GM12878 (cell line): ENCODE measurements around the gene USP38. TPM values are rescaled to one million over a fixed set of nuclear protein-coding genes. Genes with fewer than 3 reads are reported as not detected.

Experiments used
- ASH2L ChIP-seq: fragments of 300-600, 200-600 bp; sonication (generic); IDR thresholded peaks from 2 replicates; pipeline ENCODE4 v1.6.1; 2017; ENCODE audit warnings: low read depth, mild to moderate bottlenecking, borderline replicate concordance
- CTCF ChIP-seq, 3 experiments: IDR thresholded peaks in 2 of 3; conservative IDR thresholded peaks in 1 of 3; 2 replicates each; pipeline ENCODE4 v1.5.1; 2011; ENCODE audit warnings: low read depth in 3 of 3, low read length in 3 of 3, mild to moderate bottlenecking in 3 of 3, control low read depth in 2 of 3, moderate library complexity in 2 of 3, inconsistent platforms in 1 of 3, mixed read lengths in 1 of 3; ENCODE audit not compliant: control insufficient read depth in 2 of 3, insufficient read depth in 1 of 3; ENCODE audit errors: extremely low read depth in 1 of 3
- FOS ChIP-seq: IDR thresholded peaks from 3 replicates; pipeline ENCODE4 v1.6.1; 2011; ENCODE audit warnings: borderline replicate concordance; ENCODE audit not compliant: insufficient read length; ENCODE audit errors: extremely low read depth
- KAT2A ChIP-seq: conservative IDR thresholded peaks from 2 replicates; pipeline ENCODE4 v1.6.1; 2011; ENCODE audit warnings: low read depth, low read length; ENCODE audit not compliant: control insufficient read depth
- NFIC ChIP-seq: IDR thresholded peaks from 2 replicates; pipeline ENCODE4 v1.6.1; 2012; ENCODE audit warnings: low read depth, mild to moderate bottlenecking, inconsistent platforms, low read length, moderate library complexity
- NR2C2 ChIP-seq: IDR thresholded peaks from 2 replicates; pipeline ENCODE4 v1.6.1; 2011; ENCODE audit warnings: borderline replicate concordance, low read depth; ENCODE audit not compliant: control insufficient read depth, insufficient read length
- PAX8 ChIP-seq: fragments of 450-650 bp; IDR thresholded peaks from 2 replicates; pipeline ENCODE4 v1.6.1; 2017; ENCODE audit warnings: mild to moderate bottlenecking, moderate library complexity
- PBX3 ChIP-seq: IDR thresholded peaks from 2 replicates; pipeline ENCODE4 v1.6.1; 2011; ENCODE audit warnings: mild to moderate bottlenecking, low read depth, low read length, moderate library complexity; ENCODE audit not compliant: insufficient replicate concordance
- POLR2A ChIP-seq: IDR thresholded peaks from 2 replicates; pipeline ENCODE4 v1.6.1; 2011; ENCODE audit warnings: low read depth, mild to moderate bottlenecking, low read length
- POU2F2 ChIP-seq: IDR thresholded peaks from 3 replicates; pipeline ENCODE4 v1.6.1; 2011; ENCODE audit warnings: low read depth, mild to moderate bottlenecking, low read length, borderline replicate concordance
- RFX5 ChIP-seq: IDR thresholded peaks from 2 replicates; pipeline ENCODE4 v1.6.1; 2011; ENCODE audit warnings: low read depth, low read length, improper control_type of control experiment
- STAT3 ChIP-seq: IDR thresholded peaks from 2 replicates; pipeline ENCODE4 v1.6.1; 2011; ENCODE audit warnings: low read depth, low read length, improper control_type of control experiment
- SUPT20H ChIP-seq: IDR thresholded peaks from 2 replicates; pipeline ENCODE4 v1.6.1; 2011; ENCODE audit warnings: low read depth, mild to moderate bottlenecking, low read length, moderate library complexity, borderline replicate concordance; ENCODE audit not compliant: control insufficient read depth
- SUZ12 ChIP-seq: fragments of 200-600 bp; sonication (generic); IDR thresholded peaks from one replicate; pipeline ENCODE4 v1.6.1; 2018; ENCODE audit warnings: antibody characterized with exemption, mild to moderate bottlenecking; ENCODE audit not compliant: unreplicated experiment
- WRNIP1 ChIP-seq: IDR thresholded peaks from 2 replicates; pipeline ENCODE4 v1.6.1; 2011; ENCODE audit warnings: low read depth, low read length, improper control_type of control experiment, borderline replicate concordance
- YY1 ChIP-seq: IDR thresholded peaks from 2 replicates; pipeline ENCODE4 v1.6.1; 2011; ENCODE audit warnings: low read depth, mild to moderate bottlenecking, low read length
- ZNF384 ChIP-seq: IDR thresholded peaks from 2 replicates; pipeline ENCODE4 v1.6.1; 2012; ENCODE audit warnings: low read depth, mild to moderate bottlenecking, low read length, improper control_type of control experiment, borderline replicate concordance
- ZNF622 ChIP-seq: fragments of 450-650 bp; IDR thresholded peaks from 2 replicates; pipeline ENCODE4 v1.6.1; 2017; ENCODE audit warnings: mild to moderate bottlenecking, inconsistent platforms
- polyA plus RNA-seq, 11 experiments: library from polyadenylated mRNA; depleted of rRNA in 4 of 11; unstranded in 6 of 11; stranded (reverse) in 5 of 11; fragments of >200 nt; fragmentation: Nextera tagmentation in 4 of 11; fragmentation: Illumina TruSeq in 1 of 11; extraction: Ambion mirVana in 4 of 11; extraction: Trizol in 1 of 11; gene quantifications; 1 replicate in 1 of 11; 2 replicates in 10 of 11; pipeline versions ENCODE4 v1.2.1 to v1.2.3, GENCODE V29; 2011 to 2016; ENCODE audit warnings: inconsistent platforms in 2 of 11, missing spikeins in 2 of 11, low read depth in 1 of 11
- total RNA-seq, 4 experiments: library from RNA; depleted of rRNA in 3 of 4; stranded (reverse); fragments of >200 nt in 3 of 4; fragmentation: Illumina TruSeq in 1 of 4; extraction: Trizol in 1 of 4; gene quantifications; 2 replicates each; pipeline versions ENCODE4 v1.2.1 to v1.2.3, GENCODE V29; 2013 to 2021

The USP38 gene
- total and polyA plus RNA-seq, 10 of the 15 experiments (the other 5 are each of a cell fraction or from before 2014, with no cell fraction given) = 4.4 to 19.0 (median 14.7) TPM

GRCh38 chr4:143185253-143186107 is 763 bp downstream of the USP38 start (continued):
- TF ChIP-seq STAT3 (no peak), RFX5 (no peak), KAT2A (no peak), PBX3 (no peak), YY1 (0 out of 2 replicates have a peak, but pooled peaks have one; percentile 52), SUPT20H (no peak), SUZ12 (no peak), PAX8 (no peak), CTCF (IDR thresholded peaks at IDR 0.05 in 2 of 3, conservative IDR thresholded peaks at IDR 0.05 in 1 of 3; ENCODE audit: control insufficient read depth in 2 of 3, extremely low read depth in 1 of 3, insufficient read depth in 1 of 3, low read depth in 3 of 3, low read length in 3 of 3) (no peak), ZNF622 (no peak), POU2F2 (no peak), ASH2L (0 out of 2 replicates have a peak, but pooled peaks have one; percentile 1), POLR2A (no peak; the same call in 1 of the 2 replicates), NFIC (no peak), ZNF384 (no peak), WRNIP1 (no peak), FOS (no peak), NR2C2 (no peak)
